ENCODE data around the gene JAML. TPM values are rescaled to one million over a fixed set of nuclear protein-coding genes. Genes with fewer than 3 reads are reported as not detected.
A peak's percentile ranks its signal among the peaks of the same experiment; 100 is the strongest.

The JAML gene
- total and polyA plus RNA-seq, 2 of the 13 experiments (the other 11 are each of a cell fraction or from before 2014, with no cell fraction given): 2.0 to 3.3 TPM

- TF ChIP-seq ZNF124 (CRISPR knock-in tag; IDR thresholded peaks at IDR 0.05) (no peak), KDM6A (CRISPR knock-in tag; IDR thresholded peaks at IDR 0.05; ENCODE audit: low read depth) (no peak), ZNF24 (IDR thresholded peaks at IDR 0.05) (no peak), PATZ1 (CRISPR knock-in tag; IDR thresholded peaks at IDR 0.05) (peak; percentile 97), HNRNPUL1 (IDR thresholded peaks at IDR 0.05; ENCODE audit: low read depth, low read length) (no peak), ZNF281 (CRISPR knock-in tag; IDR thresholded peaks at IDR 0.05; ENCODE audit: borderline replicate concordance) (peak; percentile 26; the same call in 1 of the 2 replicates), ZFP36L1 (CRISPR knock-in tag; IDR thresholded peaks at IDR 0.05) (no peak), ZBTB44 (CRISPR knock-in tag; IDR thresholded peaks at IDR 0.05) (no peak), U2AF2 (IDR thresholded peaks at IDR 0.05; ENCODE audit: low read depth, low read length) (no peak), NFYB (CRISPR knock-in tag; IDR thresholded peaks at IDR 0.05) (no peak), ZNF773 (CRISPR knock-in tag; IDR thresholded peaks at IDR 0.05; ENCODE audit: borderline replicate concordance) (no peak), MXD3 (CRISPR knock-in tag; IDR thresholded peaks at IDR 0.05) (0 out of 2 replicates have a peak, but pooled peaks have one; percentile 24), NR1H2 (CRISPR knock-in tag; IDR thresholded peaks at IDR 0.05; ENCODE audit: borderline replicate concordance, low read depth) (no peak), ZNF747 (CRISPR knock-in tag; IDR thresholded peaks at IDR 0.05; ENCODE audit: borderline replicate concordance) (no peak), SNRNP70 (IDR thresholded peaks at IDR 0.05; ENCODE audit: low read depth, low read length) (no peak), RARG (CRISPR knock-in tag; IDR thresholded peaks at IDR 0.05; ENCODE audit: low read depth) (no peak), SATB2 (CRISPR knock-in tag; IDR thresholded peaks at IDR 0.05) (no peak), PAX8 (CRISPR knock-in tag; IDR thresholded peaks at IDR 0.05; ENCODE audit: borderline replicate concordance) (no peak), SIX4 (CRISPR knock-in tag; IDR thresholded peaks at IDR 0.05) (no peak), ZNF766 (CRISPR knock-in tag; IDR thresholded peaks at IDR 0.05; ENCODE audit: borderline replicate concordance) (no peak), MED13 (CRISPR knock-in tag; IDR thresholded peaks at IDR 0.05) (no peak), ERF (CRISPR knock-in tag; IDR thresholded peaks at IDR 0.05) (peak; percentile 48; the same call in 1 of the 2 replicates), SP140L (CRISPR knock-in tag; IDR thresholded peaks at IDR 0.05; ENCODE audit: borderline replicate concordance) (no peak), ZNF629 (CRISPR knock-in tag; conservative IDR thresholded peaks at IDR 0.05) (no peak), SIN3A (IDR thresholded peaks at IDR 0.05; ENCODE audit: borderline replicate concordance, low read depth, low read length) (no peak)
Measured at GRCh38 chr11:118198370-118198769, 26.4 kb downstream of the JAML start (continued).
